Stomach (tissue), 9 donors: Measurements from ENCODE around the gene PRL. TPM values are rescaled to one million over a fixed set of nuclear protein-coding genes. Genes with fewer than 3 reads are reported as not detected.

ENCODE experiments used
- DNase-seq, 2 donors: peaks; one replicate each; pipeline versions ENCODE4 v3.0.0 to v3.0.0-alpha.2; 2013 to 2019
- H3K27ac ChIP-seq, 5 donors: fragments of 200-600 bp in 4 of 5; sonication (generic) in 4 of 5; one replicate each; pipeline ENCODE4 v1.5.1; 2013 to 2019; ENCODE audit warnings: mild to moderate bottlenecking in 1 of 5, moderate library complexity in 1 of 5
- H3K27me3 ChIP-seq, 3 donors: fragments of 200-600 bp; sonication (generic); one replicate each; pipeline ENCODE4 v1.5.1; 2017 to 2019; ENCODE audit warnings: mixed run types in 1 of 3
- H3K36me3 ChIP-seq, 4 donors: fragments of 200-600 bp; sonication (generic); 1 replicate in 3 of 4; 2 replicates in 1 of 4; pipeline ENCODE4 v1.5.1; 2016 to 2019
- H3K4me1 ChIP-seq, 4 donors: fragments of 200-600 bp; sonication (generic); one replicate each; pipeline ENCODE4 v1.5.1; 2016 to 2019
- H3K4me3 ChIP-seq, 4 donors: fragments of 200-600 bp; sonication (generic) in 3 of 4; one replicate each; pipeline ENCODE4 v1.5.1; 2016 to 2019; ENCODE audit warnings: mild to moderate bottlenecking in 1 of 4
- H3K9me3 ChIP-seq, 4 donors: fragments of 200-600 bp; sonication (generic); one replicate each; pipeline ENCODE4 v1.5.1; 2016 to 2019
- EP300 ChIP-seq: sonication (generic); formaldehyde crosslinking; IDR thresholded peaks from one replicate; pipeline ENCODE4 v1.6.1; 2017; ENCODE audit warnings: antibody characterized with exemption
- POLR2A ChIP-seq, 4 donors: fragments of 450-650 bp; IDR thresholded peaks; one replicate each; pipeline ENCODE4 v1.6.1; 2016; ENCODE audit warnings: antibody characterized with exemption in 4 of 4, control low read depth in 2 of 4, mild to moderate bottlenecking in 1 of 4, moderate library complexity in 1 of 4
- POLR2AphosphoS5 ChIP-seq, 3 donors: sonication (generic); formaldehyde crosslinking; IDR thresholded peaks; one replicate each; pipeline ENCODE4 v1.6.1; 2016; ENCODE audit warnings: antibody characterized with exemption in 3 of 3
- WGBS, 5 donors: extraction: QIAGEN DNeasy Blood & Tissue Kit in 3 of 5; methylation state at CpG; one replicate each; pipeline versions ENCODE4 v1.1.5 to v1.1.7; 2013 to 2018; 5-methylcytosine and 5-hydroxymethylcytosine counted together
- intact Hi-C: fragments of 100-400 bp; cut with DNase I; formaldehyde crosslinking; loops from one replicate; pipeline ENCODE4 v1.15.1; 2023; ENCODE audit warnings: low total_unique reads
- polyA plus RNA-seq, 3 donors: library from polyadenylated mRNA; stranded (reverse); fragments of 200-250 nt; gene quantifications; one replicate each; pipeline ENCODE4 v1.2.3, GENCODE V29; 2013
- total RNA-seq, 5 donors: library from RNA; depleted of rRNA; stranded (reverse); fragments of >200 nt; gene quantifications; one replicate each; pipeline versions ENCODE4 v1.1.0 to v1.2.3, GENCODE V29; 2014 to 2016
- TF ChIP-seq, protein P1 (sequence below), 7 experiments: fragments of 450-650 bp in 4 of 7; fragments of 200-600 bp in 3 of 7; sonication (generic) in 3 of 7; IDR thresholded peaks; one replicate each; pipeline ENCODE4 v1.5.1; 2016 to 2019; ENCODE audit warnings: antibody characterized with exemption in 7 of 7, control low read depth in 2 of 7, mild to moderate bottlenecking in 1 of 7
- donor health status: healthy with polysubstance abuse.
- donor health status: Bipolar disorder and iron deficiency.
- donor health status: healthy.

PRL gene
- total and polyA plus RNA-seq, 8 donors = not detected

DNA sequence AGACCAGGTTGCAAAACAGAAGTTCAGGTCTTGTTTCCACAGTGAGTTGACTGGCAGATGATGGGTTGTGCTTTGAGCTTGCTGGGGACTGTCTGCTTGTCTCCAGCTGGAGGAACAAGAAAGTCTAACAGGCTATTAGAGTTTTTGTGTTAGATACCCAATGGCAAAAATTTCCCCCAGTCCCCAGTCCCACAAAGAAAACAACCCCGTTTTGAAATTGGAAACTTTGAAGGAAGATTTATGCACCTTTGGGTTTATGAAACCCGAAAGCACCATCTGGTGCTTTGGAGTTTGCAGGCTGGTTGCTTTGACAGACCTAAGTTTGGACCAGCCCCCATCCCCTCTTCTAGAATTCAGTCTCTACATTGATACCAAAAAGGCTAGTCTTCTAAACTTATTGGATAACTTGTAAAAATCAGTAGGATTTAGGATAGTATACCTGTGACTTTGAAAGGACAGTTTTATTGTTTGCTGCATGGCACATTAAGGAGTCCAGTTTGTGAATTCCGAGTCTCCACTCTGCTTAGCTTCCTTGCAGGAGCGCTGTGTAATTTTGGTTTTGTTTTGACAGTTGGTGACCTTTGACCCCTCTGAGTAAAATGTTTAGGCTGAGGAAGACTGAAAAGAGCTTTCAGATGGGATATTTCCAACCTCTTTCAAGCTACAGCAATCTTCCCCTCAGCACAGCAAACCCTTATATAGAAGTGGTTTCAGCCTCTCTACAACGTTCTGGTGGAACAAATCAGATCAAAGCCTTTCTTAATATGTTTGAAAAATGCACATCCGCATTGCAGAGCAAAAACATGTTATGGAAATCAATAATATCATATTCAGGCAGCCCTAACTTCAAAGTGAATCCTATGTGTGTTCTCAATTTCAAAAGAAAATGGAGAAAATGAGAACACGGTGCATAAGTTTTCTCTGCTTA is 25.5 kb upstream of the PRL start:
- Histone ChIP-seq H3K27ac (no peak overlapping the region), H3K36me3 (no peaks in the 10 kb centered on the region), H3K4me1 (peaks cover 0 to 6% (median 0%) of the 10 kb centered on the region in 4 donors), H3K27me3 (no peaks in the 10 kb centered on the region), H3K4me3 (no peak overlapping the region), H3K9me3 (peaks cover 0 to 8% (median 0%) of the 10 kb centered on the region in 4 donors)
- TF ChIP-seq EP300 = no peak
- TF ChIP-seq POLR2A (IDR thresholded peaks at IDR 0.05) = no peak
- TF ChIP-seq POLR2AphosphoS5 (IDR thresholded peaks at IDR 0.05) = no peak
- TF ChIP-seq, protein P1, sequence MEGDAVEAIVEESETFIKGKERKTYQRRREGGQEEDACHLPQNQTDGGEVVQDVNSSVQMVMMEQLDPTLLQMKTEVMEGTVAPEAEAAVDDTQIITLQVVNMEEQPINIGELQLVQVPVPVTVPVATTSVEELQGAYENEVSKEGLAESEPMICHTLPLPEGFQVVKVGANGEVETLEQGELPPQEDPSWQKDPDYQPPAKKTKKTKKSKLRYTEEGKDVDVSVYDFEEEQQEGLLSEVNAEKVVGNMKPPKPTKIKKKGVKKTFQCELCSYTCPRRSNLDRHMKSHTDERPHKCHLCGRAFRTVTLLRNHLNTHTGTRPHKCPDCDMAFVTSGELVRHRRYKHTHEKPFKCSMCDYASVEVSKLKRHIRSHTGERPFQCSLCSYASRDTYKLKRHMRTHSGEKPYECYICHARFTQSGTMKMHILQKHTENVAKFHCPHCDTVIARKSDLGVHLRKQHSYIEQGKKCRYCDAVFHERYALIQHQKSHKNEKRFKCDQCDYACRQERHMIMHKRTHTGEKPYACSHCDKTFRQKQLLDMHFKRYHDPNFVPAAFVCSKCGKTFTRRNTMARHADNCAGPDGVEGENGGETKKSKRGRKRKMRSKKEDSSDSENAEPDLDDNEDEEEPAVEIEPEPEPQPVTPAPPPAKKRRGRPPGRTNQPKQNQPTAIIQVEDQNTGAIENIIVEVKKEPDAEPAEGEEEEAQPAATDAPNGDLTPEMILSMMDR (IDR thresholded peaks at IDR 0.05) = no peak
- DNase-seq = peak in 1 of 2 donors; percentile 60
- intact Hi-C loops = no loop called here
- WGBS, 5 donors = 49 to 68% (median 56%) methylated on average over 7 of the region's 7 CpGs

- no peak overlapping the region for H3K27ac ChIP-seq
- WGBS, 5 donors = 28 to 67% (median 50%) methylated on average over 1 of the region's 1 CpG
- no peaks in the 10 kb centered on the region for H3K36me3 ChIP-seq
- TF ChIP-seq, protein P1 (IDR thresholded peaks at IDR 0.05) = no peak
- TF ChIP-seq POLR2AphosphoS5 (IDR thresholded peaks at IDR 0.05) = no peak
- TF ChIP-seq EP300 = no peak
- TF ChIP-seq POLR2A (IDR thresholded peaks at IDR 0.05) = no peak
- peaks cover 0 to 8% (median 0%) of the 10 kb centered on the region in 4 donors for H3K9me3 ChIP-seq
- intact Hi-C loops = no loop called here
- no peak overlapping the region for H3K4me3 ChIP-seq
- no peak for DNase-seq
- H3K27me3 ChIP-seq = no peaks in the 10 kb centered on the region
- peaks cover 0 to 6% (median 0%) of the 10 kb centered on the region in 4 donors for H3K4me1 ChIP-seq
These were observed 23.9 kb upstream of the PRL start for GRCh38 chr6:22320750-22321149.

DNA sequence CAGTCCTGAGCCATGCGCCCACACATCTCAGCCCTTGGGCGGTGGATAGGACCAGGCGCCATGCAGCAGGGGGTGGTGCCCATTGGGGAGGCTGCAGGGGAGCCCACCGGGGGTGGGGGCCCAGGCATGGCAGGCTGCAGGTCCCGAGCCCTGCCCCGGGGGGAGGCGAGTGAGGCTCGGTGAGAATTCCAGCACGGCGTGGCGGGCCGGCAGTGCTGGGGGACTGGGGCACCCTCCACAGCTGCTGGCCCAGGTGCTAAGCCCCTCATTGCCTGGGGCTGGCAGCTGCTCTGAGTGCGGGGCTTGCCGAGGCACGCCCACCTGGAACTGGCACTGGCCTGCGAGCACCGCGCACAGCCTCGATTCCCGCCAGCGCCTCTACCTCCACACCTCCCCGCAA is 21.6 kb upstream of the PRL start:
- H3K4me1 ChIP-seq = peaks cover 0 to 6% (median 0%) of the 10 kb centered on the region in 4 donors
- WGBS, 5 donors = 87 to 91% (median 90%) methylated on average over 13 to 22 of the region's 22 CpGs
- no peaks in the 10 kb centered on the region for H3K27me3 ChIP-seq
- no peaks in the 10 kb centered on the region for H3K36me3 ChIP-seq
- peaks cover 0 to 15% (median 11%) of the 10 kb centered on the region in 4 donors for H3K9me3 ChIP-seq
- intact Hi-C loops = no loop called here
- TF ChIP-seq POLR2A (IDR thresholded peaks at IDR 0.05) (no peak), POLR2AphosphoS5 (IDR thresholded peaks at IDR 0.05) (no peak), EP300 (no peak)
- TF ChIP-seq, protein P1 (IDR thresholded peaks at IDR 0.05) = no peak
- no peak overlapping the region for H3K4me3 ChIP-seq
- H3K27ac ChIP-seq = no peak overlapping the region
- no peak for DNase-seq

DNA sequence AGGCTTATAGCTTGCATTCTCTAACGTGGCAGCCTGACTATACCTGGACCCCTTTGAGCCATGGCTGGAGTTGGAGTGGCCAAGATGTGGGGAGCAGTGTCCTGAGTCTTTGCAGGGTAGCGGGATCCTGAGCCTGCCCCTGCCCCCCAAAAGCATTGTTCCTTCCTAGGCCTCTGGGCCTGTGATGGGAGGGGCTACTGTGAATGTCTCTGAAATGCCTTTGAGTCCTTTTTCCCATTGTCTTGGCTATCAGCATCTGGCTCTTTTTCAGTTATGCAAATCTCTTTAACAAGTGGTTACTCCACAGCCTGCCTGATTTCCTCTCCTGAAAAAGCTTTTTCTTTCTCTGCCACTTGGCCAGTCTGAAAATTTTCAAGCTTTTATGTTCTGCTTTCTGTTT is 17.0 kb upstream of the PRL start:
- Histone ChIP-seq H3K4me1 (no peaks in the 10 kb centered on the region), H3K9me3 (peaks cover 0 to 36% (median 16%) of the 10 kb centered on the region in 4 donors), H3K27me3 (no peaks in the 10 kb centered on the region), H3K36me3 (no peaks in the 10 kb centered on the region), H3K4me3 (no peak overlapping the region), H3K27ac (no peak overlapping the region)
- intact Hi-C loops = no loop called here
- no peak for DNase-seq
- WGBS, 5 donors = 50 to 100% (median 93%) methylated on average over 1 to 2 of the region's 2 CpGs
- TF ChIP-seq POLR2AphosphoS5 (IDR thresholded peaks at IDR 0.05) (no peak), EP300 (no peak), POLR2A (IDR thresholded peaks at IDR 0.05) (no peak)
- TF ChIP-seq, protein P1 (IDR thresholded peaks at IDR 0.05) = no peak
